CD4-positive, CD25-positive, alpha-beta regulatory T cell (primary cell): ENCODE results near the gene HDAC3. TPM values are rescaled to one million over a fixed set of nuclear protein-coding genes. Genes with fewer than 3 reads are reported as not detected.
A peak's percentile ranks its signal among the peaks of the same experiment; 100 is the strongest.

Experiments used
- ATAC-seq, 2 donors: fragments of 150-1000 bp; cut with Tn5 transposase; one replicate each; pipeline ENCODE4 v1.10.0; 2021; ENCODE audit warnings: low read depth in 2 of 2, moderate number of reproducible peaks in 2 of 2, moderate library complexity in 1 of 2
- DNase-seq, 3 donors: peaks; one replicate each; pipeline versions ENCODE4 v3.0.0 to v3.0.0-alpha.2; 2012 to 2022; ENCODE audit warnings: mixed read lengths in 1 of 3
- H3K27ac ChIP-seq: one replicate; pipeline ENCODE4 v1.7.0; 2013; ENCODE audit warnings: mild to moderate bottlenecking, low read length; ENCODE audit not compliant: insufficient read depth, poor library complexity, severe bottlenecking
- H3K27me3 ChIP-seq: one replicate; pipeline ENCODE4 v1.7.0; 2013; ENCODE audit warnings: low read length; ENCODE audit not compliant: control insufficient read depth, insufficient read depth
- H3K36me3 ChIP-seq: one replicate; pipeline ENCODE4 v1.7.0; 2013; ENCODE audit warnings: mild to moderate bottlenecking, low read length, moderate library complexity; ENCODE audit not compliant: control insufficient read depth, insufficient read depth
- H3K4me1 ChIP-seq: 2 replicates; pipeline ENCODE4 v1.7.0; 2013; ENCODE audit warnings: mild to moderate bottlenecking, low read length; ENCODE audit not compliant: insufficient read depth, control insufficient read depth, poor library complexity, severe bottlenecking
- H3K4me3 ChIP-seq: one replicate; pipeline ENCODE4 v1.7.0; 2013; ENCODE audit warnings: low read depth, mild to moderate bottlenecking, low read length, moderate library complexity
- H3K9me3 ChIP-seq, 2 experiments: 1 replicate in 1 of 2; 2 replicates in 1 of 2; pipeline ENCODE4 v1.7.0; 2013; ENCODE audit warnings: low read length in 2 of 2, mild to moderate bottlenecking in 1 of 2, moderate library complexity in 1 of 2; ENCODE audit not compliant: control insufficient read depth in 2 of 2
- H3K27ac Mint-ChIP-seq, 3 donors: one replicate each; pipeline ENCODE4 v1.8.0; 2020 to 2022; ENCODE audit warnings: mild to moderate bottlenecking in 3 of 3, mixed read lengths in 3 of 3, moderate library complexity in 2 of 3
- H3K27me3 Mint-ChIP-seq: one replicate; pipeline ENCODE4 v1.8.0; 2022; ENCODE audit warnings: mild to moderate bottlenecking, mixed read lengths
- H3K36me3 Mint-ChIP-seq: one replicate; pipeline ENCODE4 v1.8.0; 2020; ENCODE audit warnings: mixed read lengths
- H3K4me1 Mint-ChIP-seq, 4 donors: one replicate each; pipeline ENCODE4 v1.8.0; 2020 to 2022; ENCODE audit warnings: mixed read lengths in 4 of 4, mild to moderate bottlenecking in 1 of 4
- H3K4me3 Mint-ChIP-seq, 4 donors: one replicate each; pipeline ENCODE4 v1.8.0; 2020 to 2022; ENCODE audit warnings: mild to moderate bottlenecking in 4 of 4, mixed read lengths in 4 of 4, moderate library complexity in 3 of 4
- H3K9me3 Mint-ChIP-seq, 7 donors: one replicate each; pipeline ENCODE4 v1.8.0; 2020 to 2022; ENCODE audit warnings: mixed read lengths in 7 of 7, mild to moderate bottlenecking in 3 of 7, moderate library complexity in 2 of 7
- polyA plus RNA-seq, 4 donors: library from polyadenylated mRNA; unstranded; fragments of 300-500 nt; fragmentation: Illumina TruSeq; gene quantifications; one replicate each; pipeline ENCODE4 v1.2.3, GENCODE V29; 2021
- total RNA-seq: library from RNA; stranded (reverse); gene quantifications from one replicate; pipeline ENCODE4 v1.2.3, GENCODE V29; 2022

The HDAC3 gene
- 83.9 TPM for total RNA-seq
- 100 to 1,000 TPM in 1 of 4 donors, 10 to 100 TPM in 3; 94.0 to 102 (median 96.1) TPM for polyA plus RNA-seq

DNA sequence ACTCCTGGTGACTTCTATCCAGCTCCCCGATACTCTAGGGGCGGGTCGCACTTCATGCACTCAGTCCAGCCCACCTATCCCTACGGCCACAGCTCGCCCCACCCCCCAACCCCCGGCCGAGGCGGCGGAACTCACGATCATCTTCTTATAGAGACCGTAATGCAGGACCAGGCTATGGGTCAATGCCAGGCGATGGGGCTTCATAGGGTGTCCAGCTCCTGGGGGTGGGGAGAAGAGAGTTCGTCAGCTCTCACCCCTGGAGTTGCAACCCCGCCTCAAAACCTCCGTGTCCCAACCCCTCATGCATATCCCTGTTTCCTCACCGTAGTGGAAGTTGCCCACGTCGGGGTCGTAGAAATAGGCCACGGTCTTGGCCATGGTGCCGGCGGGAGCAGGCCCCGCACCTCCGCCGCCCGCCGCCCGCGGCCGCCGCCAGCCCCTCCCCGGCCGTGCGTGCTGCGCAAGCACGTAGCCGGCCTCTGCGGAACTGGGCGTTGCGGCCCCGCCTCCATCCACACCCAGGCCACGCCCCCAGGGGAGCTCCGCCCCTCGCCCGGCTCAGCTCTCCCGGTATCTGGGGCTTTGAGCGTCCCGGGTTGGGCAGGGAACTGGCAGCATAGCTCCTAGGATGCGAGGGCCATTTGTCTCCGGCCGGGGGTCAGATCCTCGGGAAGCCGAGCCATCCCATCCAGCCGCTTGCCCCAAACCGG lies at the start of gene HDAC3, which contains the start of gene RELL2:
TSS of gene HDAC3 (minus strand) at position 437 of the 710 bp plus-strand sequence. CDS start at position 378, 59 bp downstream.
TSS of gene RELL2 (plus strand) at position 585 of the 710 bp plus-strand sequence. CDS start 1,229 bp downstream, outside the sequence.
- peaks cover 19 to 55% (median 39%) of the 10 kb centered on the region in 4 donors for H3K4me1 Mint-ChIP-seq
- H3K9me3 ChIP-seq = no peaks in the 10 kb centered on the region
- peak; percentile 89 for ATAC-seq
- peak within 1 kb of the TSS; percentile 94 to 99 (median 97) for H3K4me3 Mint-ChIP-seq
- peaks cover 11% of the 10 kb centered on the region for H3K36me3 Mint-ChIP-seq
- H3K4me3 ChIP-seq = peak within 1 kb of the TSS; percentile 88
- H3K4me1 ChIP-seq = peaks cover 53% of the 10 kb centered on the region
- peaks cover 11% of the 10 kb centered on the region for H3K36me3 ChIP-seq
- H3K27me3 Mint-ChIP-seq = no peaks in the 10 kb centered on the region
- H3K9me3 Mint-ChIP-seq = peaks cover 0 to 2% (median 0%) of the 10 kb centered on the region in 7 donors
- H3K27ac Mint-ChIP-seq = peak within 1 kb of the TSS; percentile 95 to 96 (median 96)
- H3K27ac ChIP-seq = peak within 1 kb of the TSS; percentile 85
- DNase-seq = peak; percentile 89 to 94 (median 92)
- no peaks in the 10 kb centered on the region for H3K27me3 ChIP-seq

DNA sequence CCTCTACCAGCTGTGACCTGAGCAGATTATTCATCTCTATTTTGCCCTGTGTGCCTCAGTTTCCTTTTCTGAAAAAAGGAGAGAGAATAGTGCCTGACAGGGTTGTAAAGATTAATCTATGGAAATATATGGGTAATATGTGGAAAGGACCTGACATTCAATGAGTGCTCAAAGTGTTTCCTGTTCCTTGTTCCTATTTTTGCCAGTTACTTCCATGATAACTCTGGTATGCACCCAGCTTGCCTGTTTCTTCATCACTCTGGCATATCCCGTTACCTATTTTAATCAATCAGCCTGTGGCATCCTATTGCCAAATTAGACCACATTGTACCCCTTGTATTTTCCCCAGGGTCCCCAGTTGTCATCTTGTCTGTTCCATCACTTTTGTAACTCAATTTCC lies 48.9 kb upstream of the HDAC3 start:
- no peak for DNase-seq
- Histone ChIP-seq H3K4me3 (no peak overlapping the region), H3K27ac (no peak overlapping the region), H3K9me3 (no peaks in the 10 kb centered on the region), H3K4me1 (peaks cover 32% of the 10 kb centered on the region), H3K36me3 (no peaks in the 10 kb centered on the region), H3K27me3 (peaks cover 2% of the 10 kb centered on the region)
- no peak overlapping the region for H3K4me3 Mint-ChIP-seq
- H3K27ac Mint-ChIP-seq = peak overlapping the region in 1 of 3 donors; percentile 52
- peaks cover 4% of the 10 kb centered on the region for H3K27me3 Mint-ChIP-seq
- H3K36me3 Mint-ChIP-seq = no peaks in the 10 kb centered on the region
- no peak for ATAC-seq
- H3K4me1 Mint-ChIP-seq = peaks cover 7 to 36% (median 22%) of the 10 kb centered on the region in 4 donors
- no peaks in the 10 kb centered on the region for H3K9me3 Mint-ChIP-seq

GRCh38 chr5:141683596-141684141 lies 47.0 kb upstream of the HDAC3 start:
- Histone ChIP-seq H3K27ac (peak overlapping the region; percentile 51), H3K4me1 (peaks cover 32% of the 10 kb centered on the region), H3K9me3 (no peaks in the 10 kb centered on the region), H3K27me3 (no peaks in the 10 kb centered on the region), H3K36me3 (no peaks in the 10 kb centered on the region), H3K4me3 (peak overlapping the region; percentile 32)
- Mint-ChIP-seq H3K27ac (peak overlapping the region in 2 of 3 donors; percentile 62 to 88), H3K4me3 (peak overlapping the region in 2 of 4 donors; percentile 21 to 59), H3K36me3 (no peaks in the 10 kb centered on the region), H3K27me3 (peaks cover 4% of the 10 kb centered on the region), H3K4me1 (peaks cover 5 to 36% (median 21%) of the 10 kb centered on the region in 4 donors), H3K9me3 (no peaks in the 10 kb centered on the region)
- DNase-seq (no peak), ATAC-seq (no peak)

GRCh38 chr5:141681695-141682641 lies 45.3 kb upstream of the HDAC3 start, which contains the start of gene ARAP3:
ARAP3 (minus strand) TSS chr5:141682230; CDS start chr5:141680486, 1,744 bp downstream.
- Mint-ChIP-seq H3K36me3 (no peaks in the 10 kb centered on the region), H3K9me3 (no peaks in the 10 kb centered on the region), H3K4me1 (peaks cover 5 to 36% (median 21%) of the 10 kb centered on the region in 4 donors), H3K27ac (peak within 1 kb of the TSS; percentile 82 to 90 (median 88)), H3K4me3 (peak within 1 kb of the TSS; percentile 59 to 88 (median 82)), H3K27me3 (peaks cover 4% of the 10 kb centered on the region)
- DNase-seq (peak; percentile 20 to 48 (median 35)), ATAC-seq (peak; percentile 57 to 58)
- H3K4me3 ChIP-seq = peak within 1 kb of the TSS; percentile 70
- H3K4me1 ChIP-seq = peaks cover 32% of the 10 kb centered on the region
- H3K9me3 ChIP-seq = no peaks in the 10 kb centered on the region
- no peaks in the 10 kb centered on the region for H3K27me3 ChIP-seq
- H3K36me3 ChIP-seq = no peaks in the 10 kb centered on the region
- peak within 1 kb of the TSS; percentile 51 for H3K27ac ChIP-seq

DNA sequence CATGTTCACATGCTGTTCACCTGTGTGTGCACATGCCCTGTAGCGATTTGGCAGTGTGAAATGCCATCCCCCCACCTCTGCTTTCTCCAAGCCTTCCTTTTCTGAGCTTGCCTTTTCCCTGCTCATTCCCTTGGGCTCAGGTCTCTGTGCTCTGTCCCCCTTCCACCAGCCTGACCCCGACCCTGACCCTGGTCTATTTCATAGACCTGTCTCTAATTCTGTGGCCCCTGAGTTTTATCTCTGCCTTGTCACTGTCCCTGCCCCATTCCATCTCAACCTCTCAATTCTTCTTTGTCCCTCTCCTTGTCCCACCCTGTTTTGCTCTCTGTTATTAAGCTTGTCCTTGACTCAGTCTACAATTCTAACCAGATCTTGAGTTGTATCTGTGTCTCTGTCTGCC lies 44.6 kb upstream of the HDAC3 start:
- H3K4me3 ChIP-seq = peak overlapping the region; percentile 70

GRCh38 chr5:141680751-141681201 lies 44.1 kb upstream of the HDAC3 start:
- Histone ChIP-seq H3K4me1 (peaks cover 32% of the 10 kb centered on the region), H3K4me3 (no peak overlapping the region), H3K27me3 (no peaks in the 10 kb centered on the region), H3K36me3 (no peaks in the 10 kb centered on the region), H3K9me3 (no peaks in the 10 kb centered on the region), H3K27ac (no peak overlapping the region)
- Mint-ChIP-seq H3K4me1 (peaks cover 5 to 36% (median 21%) of the 10 kb centered on the region in 4 donors), H3K36me3 (no peaks in the 10 kb centered on the region), H3K27ac (peak overlapping the region in 2 of 3 donors; percentile 82 to 88), H3K4me3 (peak overlapping the region; percentile 53 to 88 (median 80)), H3K27me3 (peaks cover 4% of the 10 kb centered on the region), H3K9me3 (no peaks in the 10 kb centered on the region)
- DNase-seq (no peak), ATAC-seq (no peak)

More for the DNA sequence above, 44.6 kb upstream of the HDAC3 start:
- ATAC-seq (no peak), DNase-seq (no peak)
- H3K9me3 ChIP-seq = no peaks in the 10 kb centered on the region
- no peaks in the 10 kb centered on the region for H3K36me3 ChIP-seq
- H3K36me3 Mint-ChIP-seq = no peaks in the 10 kb centered on the region
- peaks cover 4% of the 10 kb centered on the region for H3K27me3 Mint-ChIP-seq
- H3K27me3 ChIP-seq = no peaks in the 10 kb centered on the region
- H3K4me1 ChIP-seq = peaks cover 32% of the 10 kb centered on the region
- peak overlapping the region; percentile 14 for H3K27ac ChIP-seq
- H3K9me3 Mint-ChIP-seq = no peaks in the 10 kb centered on the region
- H3K4me3 Mint-ChIP-seq = peak overlapping the region; percentile 19 to 88 (median 80)
- peak overlapping the region; percentile 20 to 88 (median 82) for H3K27ac Mint-ChIP-seq
- H3K4me1 Mint-ChIP-seq = peaks cover 5 to 36% (median 21%) of the 10 kb centered on the region in 4 donors

- peaks cover 5 to 36% (median 21%) of the 10 kb centered on the region in 4 donors for H3K4me1 Mint-ChIP-seq
- ATAC-seq = no peak
- H3K27me3 Mint-ChIP-seq = peaks cover 4% of the 10 kb centered on the region
- Histone ChIP-seq H3K36me3 (no peaks in the 10 kb centered on the region), H3K27me3 (no peaks in the 10 kb centered on the region), H3K4me3 (no peak overlapping the region), H3K4me1 (peaks cover 32% of the 10 kb centered on the region), H3K9me3 (no peaks in the 10 kb centered on the region), H3K27ac (no peak overlapping the region)
- no peaks in the 10 kb centered on the region for H3K36me3 Mint-ChIP-seq
- no peak for DNase-seq
- no peak overlapping the region for H3K27ac Mint-ChIP-seq
- H3K9me3 Mint-ChIP-seq = no peaks in the 10 kb centered on the region
- peak overlapping the region in 2 of 4 donors; percentile 47 to 53 for H3K4me3 Mint-ChIP-seq
These were observed 43.5 kb upstream of the HDAC3 start for GRCh38 chr5:141680178-141680577.
